GM21367 (cell line): Measurements from ENCODE around the gene SEMA4B.

ENCODE experiments used
- ATAC-seq: cut with Tn5 transposase; IDR thresholded peaks from one replicate; pipeline ENCODE4 v1.9.1; 2021; ENCODE audit not compliant: unreplicated experiment

The SEMA4B gene

GRCh38 chr15:90225047-90225446, 23.9 kb downstream of the SEMA4B start:
- ATAC-seq: no peak

GRCh38 chr15:90225504-90226234, 24.5 kb downstream of the SEMA4B start:
- no peak for ATAC-seq

DNA sequence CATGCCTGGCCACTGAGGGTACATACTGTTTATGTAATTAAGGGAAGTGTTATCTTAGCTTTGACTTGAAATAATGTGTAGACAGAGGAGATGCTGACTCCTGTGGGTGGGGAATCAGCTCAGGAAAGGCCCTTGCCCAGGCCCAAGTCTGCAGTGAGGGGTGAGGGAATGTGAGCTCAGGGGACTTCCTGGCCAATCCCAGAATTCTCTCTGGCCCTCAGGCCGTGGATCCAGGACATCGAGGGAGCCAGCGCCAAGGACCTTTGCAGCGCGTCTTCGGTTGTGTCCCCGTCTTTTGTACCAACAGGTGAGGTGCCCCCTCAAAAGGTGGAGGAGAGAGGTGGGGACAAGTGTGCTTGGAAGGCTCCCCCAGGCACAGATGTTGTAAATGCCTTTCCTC, 26.2 kb downstream of the SEMA4B start:
- no peak for ATAC-seq

DNA sequence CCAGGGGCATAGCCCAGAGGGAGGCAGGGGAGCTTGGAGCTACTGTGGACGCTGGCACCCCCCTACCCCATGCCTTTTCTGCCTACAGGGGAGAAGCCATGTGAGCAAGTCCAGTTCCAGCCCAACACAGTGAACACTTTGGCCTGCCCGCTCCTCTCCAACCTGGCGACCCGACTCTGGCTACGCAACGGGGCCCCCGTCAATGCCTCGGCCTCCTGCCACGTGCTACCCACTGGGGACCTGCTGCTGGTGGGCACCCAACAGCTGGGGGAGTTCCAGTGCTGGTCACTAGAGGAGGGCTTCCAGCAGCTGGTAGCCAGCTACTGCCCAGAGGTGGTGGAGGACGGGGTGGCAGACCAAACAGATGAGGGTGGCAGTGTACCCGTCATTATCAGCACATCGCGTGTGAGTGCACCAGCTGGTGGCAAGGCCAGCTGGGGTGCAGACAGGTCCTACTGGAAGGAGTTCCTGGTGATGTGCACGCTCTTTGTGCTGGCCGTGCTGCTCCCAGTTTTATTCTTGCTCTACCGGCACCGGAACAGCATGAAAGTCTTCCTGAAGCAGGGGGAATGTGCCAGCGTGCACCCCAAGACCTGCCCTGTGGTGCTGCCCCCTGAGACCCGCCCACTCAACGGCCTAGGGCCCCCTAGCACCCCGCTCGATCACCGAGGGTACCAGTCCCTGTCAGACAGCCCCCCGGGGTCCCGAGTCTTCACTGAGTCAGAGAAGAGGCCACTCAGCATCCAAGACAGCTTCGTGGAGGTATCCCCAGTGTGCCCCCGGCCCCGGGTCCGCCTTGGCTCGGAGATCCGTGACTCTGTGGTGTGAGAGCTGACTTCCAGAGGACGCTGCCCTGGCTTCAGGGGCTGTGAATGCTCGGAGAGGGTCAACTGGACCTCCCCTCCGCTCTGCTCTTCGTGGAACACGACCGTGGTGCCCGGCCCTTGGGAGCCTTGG, 27.0 kb downstream of the SEMA4B start:
- ATAC-seq: no peak

DNA sequence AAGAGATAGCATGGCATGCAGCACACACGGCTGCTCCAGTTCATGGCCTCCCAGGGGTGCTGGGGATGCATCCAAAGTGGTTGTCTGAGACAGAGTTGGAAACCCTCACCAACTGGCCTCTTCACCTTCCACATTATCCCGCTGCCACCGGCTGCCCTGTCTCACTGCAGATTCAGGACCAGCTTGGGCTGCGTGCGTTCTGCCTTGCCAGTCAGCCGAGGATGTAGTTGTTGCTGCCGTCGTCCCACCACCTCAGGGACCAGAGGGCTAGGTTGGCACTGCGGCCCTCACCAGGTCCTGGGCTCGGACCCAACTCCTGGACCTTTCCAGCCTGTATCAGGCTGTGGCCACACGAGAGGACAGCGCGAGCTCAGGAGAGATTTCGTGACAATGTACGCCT, 27.8 kb downstream of the SEMA4B start:
- no peak for ATAC-seq

- ATAC-seq: no peak
These were observed 29.0 kb downstream of the SEMA4B start for GRCh38 chr15:90230071-90230494.

- ATAC-seq: no peak
These were observed 29.5 kb downstream of the SEMA4B start for GRCh38 chr15:90230610-90231009.

GRCh38 chr15:90231028-90232017, 30.2 kb downstream of the SEMA4B start:
- no peak for ATAC-seq

DNA sequence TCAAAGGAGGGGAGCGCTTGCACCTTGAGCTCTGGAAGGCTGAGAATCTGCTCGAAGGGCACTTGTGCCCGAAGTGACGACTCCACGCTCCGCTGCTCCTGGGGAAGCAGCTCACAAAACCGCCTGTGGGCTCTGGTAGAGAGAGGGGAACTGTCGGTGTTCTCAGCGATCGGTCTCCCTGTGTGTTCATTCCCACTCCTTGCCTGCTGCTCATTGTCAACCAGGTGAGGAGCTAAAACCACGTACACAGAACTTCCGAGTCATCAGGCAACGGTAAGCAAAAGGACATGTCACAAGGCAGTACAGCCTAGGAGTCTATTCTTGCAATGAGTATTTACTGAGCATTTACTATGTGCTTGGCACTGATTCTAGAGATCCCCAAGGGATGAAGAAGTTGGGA, 31.1 kb downstream of the SEMA4B start:
- no peak for ATAC-seq

DNA sequence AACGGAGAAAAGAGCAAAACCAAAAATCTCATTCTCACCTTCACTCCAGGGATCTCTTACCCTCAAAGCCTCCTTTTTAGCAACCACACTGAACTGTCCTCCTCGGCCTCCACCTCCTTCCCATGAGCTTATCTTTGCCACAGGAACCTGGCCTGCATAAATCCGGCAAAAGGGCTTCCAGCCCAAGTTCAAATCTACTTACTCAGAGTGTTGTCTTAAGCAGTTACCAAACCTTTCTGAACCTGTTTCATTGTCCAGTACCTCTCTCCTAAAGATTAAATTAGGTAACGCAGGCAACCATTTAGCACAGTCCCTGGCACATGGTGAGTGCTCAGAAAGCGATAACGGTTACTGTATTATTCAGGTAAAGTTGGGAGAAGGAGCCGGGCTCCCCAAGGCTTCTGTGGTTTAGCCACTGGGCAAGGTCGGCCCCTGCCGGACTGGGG, 31.8 kb downstream of the SEMA4B start:
- no peak for ATAC-seq

GRCh38 chr15:90233387-90234095, 32.4 kb downstream of the SEMA4B start, which contains the start of gene CIB1:
CIB1 (minus strand) TSS chr15:90233941; CDS start chr15:90233885, 56 bp downstream.
- peak; percentile 75 for ATAC-seq

- ATAC-seq: peak; percentile 61
These were observed 33.2 kb downstream of the SEMA4B start, which contains the start of gene GDPGP1 for GRCh38 chr15:90234096-90234988. GDPGP1 (plus strand) TSS chr15:90234209; CDS start chr15:90240909, 6,700 bp downstream.

DNA sequence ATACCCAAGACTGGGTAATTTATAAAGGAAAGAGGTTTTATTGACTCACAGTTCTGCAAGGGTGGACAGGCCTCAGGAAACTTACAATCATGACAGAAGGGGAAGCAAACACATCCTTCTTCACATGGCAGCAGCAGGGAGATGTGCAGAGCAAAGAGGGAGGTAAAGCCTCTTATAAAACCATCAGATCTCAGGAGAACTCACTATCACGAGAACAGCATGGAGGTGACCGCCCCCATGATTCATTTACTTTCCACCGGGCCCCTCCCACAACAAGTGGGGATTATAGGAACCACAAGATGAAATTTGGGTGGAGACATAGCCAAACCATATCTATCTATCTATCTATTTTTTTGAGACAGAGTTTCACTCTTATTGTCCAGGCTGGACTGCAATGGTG, 38.2 kb downstream of the SEMA4B start:
- ATAC-seq: no peak

DNA sequence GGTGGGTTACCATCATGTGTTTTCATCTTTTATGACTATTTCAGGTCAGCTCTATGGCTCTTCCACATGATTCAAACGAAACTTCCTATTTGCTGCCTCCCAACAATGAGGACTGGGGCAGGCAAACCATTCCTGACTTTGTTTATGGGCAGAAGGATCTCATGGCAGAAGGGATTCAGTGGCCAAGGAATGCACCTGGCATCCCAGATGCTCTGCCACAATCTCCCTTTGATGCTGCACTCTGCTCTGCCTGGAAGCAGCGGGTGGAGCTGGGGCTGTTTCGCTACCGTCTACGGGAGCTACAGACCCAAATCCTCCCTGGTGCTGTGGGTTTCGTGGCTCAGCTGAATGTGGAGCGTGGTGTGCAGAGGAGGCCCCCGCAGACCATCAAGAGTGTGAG, 39.7 kb downstream of the SEMA4B start:
- no peak for ATAC-seq

GRCh38 chr15:90241343-90242192, 40.4 kb downstream of the SEMA4B start:
- no peak for ATAC-seq

DNA sequence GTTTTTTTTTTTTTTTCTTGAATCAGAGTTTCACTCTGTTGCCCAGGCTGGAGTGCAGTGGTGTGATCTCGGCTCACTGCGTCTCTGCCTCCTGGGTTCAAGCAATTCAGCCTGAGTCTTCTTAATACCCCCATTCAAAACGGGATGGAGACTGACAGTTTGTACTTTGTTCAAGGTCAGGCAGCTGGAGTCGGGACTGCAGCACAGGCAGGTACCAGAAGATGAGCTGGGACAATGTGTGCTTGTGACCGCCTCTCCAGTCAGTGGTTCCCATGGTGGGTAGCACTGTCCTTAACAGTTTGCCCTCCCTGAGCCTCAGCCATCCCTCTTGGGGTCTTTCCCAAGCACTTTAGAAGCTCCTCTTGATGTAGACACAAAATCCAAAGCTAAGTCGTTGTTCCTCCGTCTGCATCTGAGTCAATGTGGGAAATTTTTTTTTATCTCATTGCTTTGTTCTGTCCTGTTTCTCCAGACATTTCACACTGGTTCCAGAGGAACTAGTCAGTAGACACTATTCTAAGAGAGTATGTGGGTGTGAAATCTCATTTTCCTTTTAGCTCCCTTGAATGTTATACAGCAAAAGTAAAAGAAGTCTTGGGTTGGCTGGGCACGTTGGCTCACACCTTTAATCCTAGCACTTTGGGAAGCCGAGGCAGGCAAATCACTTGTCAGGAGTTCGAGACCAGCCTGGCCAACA, 43.0 kb downstream of the SEMA4B start:
- no peak for ATAC-seq

DNA sequence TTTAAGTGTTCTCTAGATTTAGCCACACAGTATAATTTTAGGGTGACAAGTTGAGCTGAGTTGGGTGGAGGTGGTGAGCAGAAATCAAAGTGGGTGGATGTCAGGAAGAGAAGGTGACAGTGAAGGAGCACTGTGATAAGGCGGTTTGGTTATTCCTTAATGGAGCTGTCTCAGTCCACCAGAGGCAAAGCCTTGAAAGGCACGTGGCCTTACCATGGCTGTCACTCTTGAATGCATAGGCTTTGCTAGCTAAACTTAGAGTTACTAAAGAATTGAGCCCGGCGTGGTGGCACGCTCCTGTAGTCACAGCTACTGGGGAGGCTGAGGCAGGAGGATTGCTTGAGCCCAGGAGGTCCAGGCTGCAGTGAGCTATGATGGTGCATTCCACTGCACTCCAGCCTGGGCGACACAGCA, 47.7 kb downstream of the SEMA4B start:
- ATAC-seq: no peak
